Body of pancreas (tissue), 4 donors: ENCODE data around the gene KCNH1. TPM values are rescaled to one million over a fixed set of nuclear protein-coding genes. Genes with fewer than 3 reads are reported as not detected.

Experiments
- ATAC-seq: fragments of 150-250 bp; one replicate; pipeline ENCODE4 v1.9.1; 2016
- DNase-seq, 4 donors: peaks; one replicate each; pipeline ENCODE4 v3.0.0-alpha.2; 2019
- H3K27ac ChIP-seq, 4 donors: fragments of 200-600 bp; sonication (generic); 1 replicate in 3 of 4; 2 replicates in 1 of 4; pipeline versions ENCODE4 v1.5.1 to v1.6.1; 2016 to 2019; ENCODE audit warnings: mild to moderate bottlenecking in 1 of 4, mixed read lengths in 1 of 4, moderate library complexity in 1 of 4
- H3K27me3 ChIP-seq, 2 donors: fragments of 200-600 bp; sonication (generic); one replicate each; pipeline ENCODE4 v1.6.0; 2016; ENCODE audit warnings: mild to moderate bottlenecking in 1 of 2
- H3K36me3 ChIP-seq, 2 donors: fragments of 200-600 bp; sonication (generic); replicated peaks in 1 of 2; 2 replicates each; pipeline ENCODE4 v1.5.1; 2016; ENCODE audit warnings: low read depth in 2 of 2; ENCODE audit not compliant: insufficient read depth in 1 of 2
- H3K4me1 ChIP-seq: fragments of 200-600 bp; sonication (generic); one replicate; pipeline ENCODE4 v1.6.0; 2016
- H3K4me3 ChIP-seq, 2 donors: fragments of 200-600 bp; sonication (generic); 1 replicate in 1 of 2; 2 replicates in 1 of 2; pipeline ENCODE4 v1.5.1; 2016 to 2019
- H3K9me3 ChIP-seq, 3 donors: fragments of 200-600 bp; sonication (generic); 1 replicate in 2 of 3; 2 replicates in 1 of 3; pipeline ENCODE4 v1.5.1; 2016
- POLR2A ChIP-seq, 3 donors: fragments of 450-650 bp; IDR thresholded peaks; one replicate each; pipeline ENCODE4 v1.6.1; 2016; ENCODE audit warnings: antibody characterized with exemption in 3 of 3, mild to moderate bottlenecking in 2 of 3
- WGBS, 2 donors: methylation state at CpG; one replicate each; pipeline ENCODE4 v1.1.5; 2017; 5-methylcytosine and 5-hydroxymethylcytosine counted together
- intact Hi-C: fragments of 100-400 bp; cut with DNase I; formaldehyde crosslinking; loops from one replicate; pipeline ENCODE4 v1.15.1; 2023
- total RNA-seq, 2 donors: library from RNA; depleted of rRNA; stranded (reverse); fragments of >200 nt; gene quantifications; one replicate each; pipeline ENCODE4 v1.1.0, GENCODE V29; 2016
- TF ChIP-seq, protein P1 (sequence below), 7 experiments: fragments of 450-650 bp in 4 of 7; fragments of 200-600 bp in 3 of 7; sonication (generic) in 3 of 7; IDR thresholded peaks; one replicate each; pipeline ENCODE4 v1.5.1; 2016 to 2019; ENCODE audit warnings: antibody characterized with exemption in 7 of 7

The KCNH1 gene
- total RNA-seq, 2 donors from 2014 or later = 0.52 TPM; not detected in 1

DNA sequence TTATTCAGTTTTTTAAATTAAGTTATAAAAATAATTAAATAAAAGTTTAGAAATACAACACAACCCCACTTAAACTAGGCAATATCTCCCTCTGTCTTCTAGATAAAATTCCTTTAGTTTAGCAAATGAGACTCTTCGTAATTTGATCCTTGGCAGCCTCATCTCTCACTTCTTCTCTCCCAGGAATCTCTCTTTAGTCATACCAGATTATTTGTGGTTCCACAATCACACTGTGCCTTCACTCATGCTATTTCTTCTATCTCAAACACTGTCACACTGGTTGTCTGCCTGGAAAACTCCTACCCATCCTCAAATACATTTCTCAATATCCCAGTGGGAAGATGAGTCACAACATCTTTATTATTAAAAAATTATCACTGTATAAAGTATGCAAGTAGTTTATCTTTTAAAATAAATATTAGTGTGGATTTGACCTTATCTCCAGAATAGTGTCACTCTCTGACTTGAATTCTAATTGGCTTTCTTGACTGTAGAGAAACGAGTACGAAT lies 195.5 kb downstream of the KCNH1 start:
- H3K36me3 ChIP-seq = no peaks in the 10 kb centered on the region
- intact Hi-C loops = no loop called here
- H3K27ac ChIP-seq = no peak overlapping the region
- H3K4me3 ChIP-seq = no peak overlapping the region
- H3K4me1 ChIP-seq = peaks cover 8% of the 10 kb centered on the region
- no peaks in the 10 kb centered on the region for H3K27me3 ChIP-seq
- no peak for DNase-seq
- 69 to 70% methylated on average over 3 of the region's 3 CpGs for WGBS, 2 donors
- no peak for ATAC-seq
- H3K9me3 ChIP-seq = no peaks in the 10 kb centered on the region
- no peak for TF ChIP-seq POLR2A (IDR thresholded peaks at IDR 0.05)
- TF ChIP-seq, protein P1, sequence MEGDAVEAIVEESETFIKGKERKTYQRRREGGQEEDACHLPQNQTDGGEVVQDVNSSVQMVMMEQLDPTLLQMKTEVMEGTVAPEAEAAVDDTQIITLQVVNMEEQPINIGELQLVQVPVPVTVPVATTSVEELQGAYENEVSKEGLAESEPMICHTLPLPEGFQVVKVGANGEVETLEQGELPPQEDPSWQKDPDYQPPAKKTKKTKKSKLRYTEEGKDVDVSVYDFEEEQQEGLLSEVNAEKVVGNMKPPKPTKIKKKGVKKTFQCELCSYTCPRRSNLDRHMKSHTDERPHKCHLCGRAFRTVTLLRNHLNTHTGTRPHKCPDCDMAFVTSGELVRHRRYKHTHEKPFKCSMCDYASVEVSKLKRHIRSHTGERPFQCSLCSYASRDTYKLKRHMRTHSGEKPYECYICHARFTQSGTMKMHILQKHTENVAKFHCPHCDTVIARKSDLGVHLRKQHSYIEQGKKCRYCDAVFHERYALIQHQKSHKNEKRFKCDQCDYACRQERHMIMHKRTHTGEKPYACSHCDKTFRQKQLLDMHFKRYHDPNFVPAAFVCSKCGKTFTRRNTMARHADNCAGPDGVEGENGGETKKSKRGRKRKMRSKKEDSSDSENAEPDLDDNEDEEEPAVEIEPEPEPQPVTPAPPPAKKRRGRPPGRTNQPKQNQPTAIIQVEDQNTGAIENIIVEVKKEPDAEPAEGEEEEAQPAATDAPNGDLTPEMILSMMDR (IDR thresholded peaks at IDR 0.05) = no peak

DNA sequence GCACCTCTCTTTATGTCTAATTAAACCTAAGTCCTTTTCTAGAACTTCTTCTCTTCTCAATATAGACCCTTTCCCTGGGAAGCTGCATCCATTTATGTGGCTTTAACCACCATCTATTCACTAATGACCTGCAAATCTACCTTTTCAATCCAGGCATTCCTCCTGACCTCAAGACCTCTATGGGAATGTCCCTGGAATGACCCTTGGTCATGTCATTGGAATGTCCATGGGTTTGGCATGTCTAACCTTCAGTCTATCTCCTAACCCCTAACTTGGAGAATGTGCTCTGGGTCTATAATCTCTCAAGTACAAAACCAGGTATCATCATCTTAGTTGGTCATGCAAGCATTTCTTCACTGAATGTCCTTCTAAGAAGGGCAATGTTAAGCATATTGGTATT lies 196.1 kb downstream of the KCNH1 start:
- TF ChIP-seq, protein P1 (IDR thresholded peaks at IDR 0.05) = no peak
- no peak for TF ChIP-seq POLR2A (IDR thresholded peaks at IDR 0.05)
- H3K27me3 ChIP-seq = no peaks in the 10 kb centered on the region
- intact Hi-C loops = no loop called here
- H3K9me3 ChIP-seq = no peaks in the 10 kb centered on the region
- H3K27ac ChIP-seq = no peak overlapping the region
- DNase-seq (no peak), ATAC-seq (no peak)
- no peaks in the 10 kb centered on the region for H3K36me3 ChIP-seq
- H3K4me3 ChIP-seq = no peak overlapping the region
- peaks cover 8% of the 10 kb centered on the region for H3K4me1 ChIP-seq

DNA sequence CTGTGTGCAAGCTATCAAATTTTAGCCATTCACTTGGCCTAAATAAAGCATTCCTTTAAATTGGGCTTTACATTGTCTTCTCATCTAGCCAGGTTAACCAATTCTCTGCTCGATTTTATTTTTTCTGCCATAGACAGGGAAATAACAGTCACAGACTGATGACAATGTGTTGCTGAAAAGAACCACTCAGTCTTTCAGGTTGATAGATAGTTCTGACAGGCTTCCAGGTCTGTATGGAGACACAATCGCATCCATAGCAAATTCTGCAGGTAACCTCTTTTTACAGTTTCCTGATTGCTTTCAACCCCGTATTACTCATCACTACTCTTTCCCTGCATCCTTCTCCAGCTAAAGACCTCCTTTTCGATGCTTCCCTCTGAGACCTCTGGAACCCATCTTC lies 198.0 kb downstream of the KCNH1 start:
- Histone ChIP-seq H3K27ac (no peak overlapping the region), H3K27me3 (no peaks in the 10 kb centered on the region), H3K4me1 (no peaks in the 10 kb centered on the region), H3K9me3 (no peaks in the 10 kb centered on the region), H3K4me3 (no peak overlapping the region), H3K36me3 (no peaks in the 10 kb centered on the region)
- DNase-seq (no peak), ATAC-seq (no peak)
- 69 to 70% methylated on average over 4 of the region's 4 CpGs for WGBS, 2 donors
- intact Hi-C loops = no loop called here
- no peak for TF ChIP-seq POLR2A (IDR thresholded peaks at IDR 0.05)
- TF ChIP-seq, protein P1 (IDR thresholded peaks at IDR 0.05) = no peak

DNA sequence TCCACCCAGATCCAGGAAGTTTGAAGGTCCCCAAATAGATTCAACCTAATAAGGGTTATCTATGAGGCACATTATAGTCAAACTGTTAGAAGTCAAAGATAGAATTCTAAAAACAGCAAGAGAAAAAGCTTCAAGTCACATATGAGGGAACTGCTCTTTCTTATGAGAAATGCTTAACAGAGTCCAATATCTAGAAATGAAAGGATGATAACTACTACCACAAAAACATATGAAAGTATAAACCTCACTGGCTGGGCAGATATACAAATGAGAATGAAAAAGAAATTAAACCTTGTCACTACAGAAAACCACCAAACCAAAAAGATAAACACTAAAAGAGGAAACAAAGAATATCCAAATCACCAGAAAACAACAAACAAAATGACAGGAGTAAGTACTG lies 201.8 kb downstream of the KCNH1 start:
- no peaks in the 10 kb centered on the region for H3K9me3 ChIP-seq
- no peak overlapping the region for H3K27ac ChIP-seq
- no peak for TF ChIP-seq POLR2A (IDR thresholded peaks at IDR 0.05)
- TF ChIP-seq, protein P1 (IDR thresholded peaks at IDR 0.05) = no peak
- H3K36me3 ChIP-seq = no peaks in the 10 kb centered on the region
- ATAC-seq (no peak), DNase-seq (no peak)
- no peaks in the 10 kb centered on the region for H3K27me3 ChIP-seq
- H3K4me1 ChIP-seq = no peaks in the 10 kb centered on the region
- intact Hi-C loops = no loop called here
- no peak overlapping the region for H3K4me3 ChIP-seq

DNA sequence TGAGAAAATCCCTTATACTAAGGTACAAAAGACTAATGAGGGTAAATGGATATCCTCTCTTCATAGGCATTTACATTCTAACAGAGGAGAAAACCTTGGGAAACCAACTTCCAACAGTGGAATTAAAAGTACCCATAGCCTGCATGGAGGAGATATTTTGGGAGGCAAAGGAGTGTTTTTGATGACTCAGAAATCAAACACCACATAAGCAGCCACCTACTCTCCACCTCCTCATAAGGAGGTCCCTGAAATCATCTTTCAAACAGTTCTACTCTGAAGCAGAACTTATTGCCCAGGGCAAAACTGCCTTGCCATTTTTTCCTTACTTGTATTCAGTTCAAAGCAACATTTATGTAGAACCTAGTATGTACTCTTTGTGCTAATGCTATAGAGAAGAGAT lies 211.3 kb downstream of the KCNH1 start:
- intact Hi-C loops = no loop called here
- no peaks in the 10 kb centered on the region for H3K9me3 ChIP-seq
- no peak for TF ChIP-seq POLR2A (IDR thresholded peaks at IDR 0.05)
- TF ChIP-seq, protein P1 (IDR thresholded peaks at IDR 0.05) = no peak
- no peaks in the 10 kb centered on the region for H3K36me3 ChIP-seq
- no peaks in the 10 kb centered on the region for H3K27me3 ChIP-seq
- no peaks in the 10 kb centered on the region for H3K4me1 ChIP-seq
- H3K27ac ChIP-seq = no peak overlapping the region
- DNase-seq (no peak), ATAC-seq (no peak)
- no peak overlapping the region for H3K4me3 ChIP-seq
